Measurements from ENCODE around the gene CD81. TPM values are rescaled to one million over a fixed set of nuclear protein-coding genes. Genes with fewer than 3 reads are reported as not detected.

CD81 gene
- total and polyA plus RNA-seq, 9 of the 15 experiments (the other 6 are each of a cell fraction or from before 2014, with no cell fraction given), result 2.4 to 189 (median 61.7) TPM

DNA sequence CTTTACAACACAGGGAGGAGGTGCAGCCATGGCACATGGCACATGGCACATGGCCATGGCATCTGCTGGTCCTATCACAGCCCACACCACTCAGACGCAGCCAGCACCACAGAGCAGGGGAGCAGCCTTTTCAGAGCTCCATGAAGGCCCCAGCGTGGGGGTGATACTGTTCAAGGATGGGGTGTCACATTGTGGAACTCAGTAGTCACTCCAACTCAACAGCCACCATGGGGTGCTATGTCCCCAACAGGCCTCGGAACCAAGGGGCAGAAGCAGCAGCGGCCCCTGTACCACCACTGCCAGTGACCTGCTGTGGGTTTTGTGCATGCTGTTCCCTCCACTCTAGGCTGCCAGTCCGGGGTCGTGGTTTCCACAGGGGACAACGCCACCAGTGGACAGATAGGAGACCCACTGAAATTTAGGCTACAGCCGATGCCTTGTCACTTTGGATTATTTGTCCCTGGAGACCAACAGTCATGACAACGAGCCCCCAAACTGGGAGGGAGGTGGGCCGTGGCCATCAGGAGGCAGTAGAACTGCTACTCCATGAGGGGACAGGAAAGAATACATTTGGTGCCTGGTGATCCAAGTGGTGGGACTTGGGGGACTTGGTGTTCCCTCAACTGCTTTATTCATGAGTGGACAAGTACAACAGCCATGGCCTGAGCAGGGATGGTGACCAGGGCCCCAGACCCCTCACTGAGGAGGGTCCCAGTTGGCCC is 30.4 kb upstream of the CD81 start (continued):
- TF ChIP-seq BRF1 (IDR thresholded peaks at IDR 0.05; ENCODE audit: borderline replicate concordance, extremely low read depth, insufficient read length), result no peak
- TF ChIP-seq, protein P1, sequence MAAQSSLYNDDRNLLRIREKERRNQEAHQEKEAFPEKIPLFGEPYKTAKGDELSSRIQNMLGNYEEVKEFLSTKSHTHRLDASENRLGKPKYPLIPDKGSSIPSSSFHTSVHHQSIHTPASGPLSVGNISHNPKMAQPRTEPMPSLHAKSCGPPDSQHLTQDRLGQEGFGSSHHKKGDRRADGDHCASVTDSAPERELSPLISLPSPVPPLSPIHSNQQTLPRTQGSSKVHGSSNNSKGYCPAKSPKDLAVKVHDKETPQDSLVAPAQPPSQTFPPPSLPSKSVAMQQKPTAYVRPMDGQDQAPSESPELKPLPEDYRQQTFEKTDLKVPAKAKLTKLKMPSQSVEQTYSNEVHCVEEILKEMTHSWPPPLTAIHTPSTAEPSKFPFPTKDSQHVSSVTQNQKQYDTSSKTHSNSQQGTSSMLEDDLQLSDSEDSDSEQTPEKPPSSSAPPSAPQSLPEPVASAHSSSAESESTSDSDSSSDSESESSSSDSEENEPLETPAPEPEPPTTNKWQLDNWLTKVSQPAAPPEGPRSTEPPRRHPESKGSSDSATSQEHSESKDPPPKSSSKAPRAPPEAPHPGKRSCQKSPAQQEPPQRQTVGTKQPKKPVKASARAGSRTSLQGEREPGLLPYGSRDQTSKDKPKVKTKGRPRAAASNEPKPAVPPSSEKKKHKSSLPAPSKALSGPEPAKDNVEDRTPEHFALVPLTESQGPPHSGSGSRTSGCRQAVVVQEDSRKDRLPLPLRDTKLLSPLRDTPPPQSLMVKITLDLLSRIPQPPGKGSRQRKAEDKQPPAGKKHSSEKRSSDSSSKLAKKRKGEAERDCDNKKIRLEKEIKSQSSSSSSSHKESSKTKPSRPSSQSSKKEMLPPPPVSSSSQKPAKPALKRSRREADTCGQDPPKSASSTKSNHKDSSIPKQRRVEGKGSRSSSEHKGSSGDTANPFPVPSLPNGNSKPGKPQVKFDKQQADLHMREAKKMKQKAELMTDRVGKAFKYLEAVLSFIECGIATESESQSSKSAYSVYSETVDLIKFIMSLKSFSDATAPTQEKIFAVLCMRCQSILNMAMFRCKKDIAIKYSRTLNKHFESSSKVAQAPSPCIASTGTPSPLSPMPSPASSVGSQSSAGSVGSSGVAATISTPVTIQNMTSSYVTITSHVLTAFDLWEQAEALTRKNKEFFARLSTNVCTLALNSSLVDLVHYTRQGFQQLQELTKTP (IDR thresholded peaks at IDR 0.05; ENCODE audit: low read depth in 1 of 2, partially characterized antibody in 2 of 2), result no peak
- no peak for TF ChIP-seq CUX1 (CRISPR knock-in tag; IDR thresholded peaks at IDR 0.05)
- no peak for TF ChIP-seq HDGF (IDR thresholded peaks at IDR 0.05)
- TF ChIP-seq KLF6 (CRISPR knock-in tag; IDR thresholded peaks at IDR 0.05; ENCODE audit: borderline replicate concordance), result no peak
